IMR-90 (cell line): ENCODE results near the gene DNMT3A. TPM values are rescaled to one million over a fixed set of nuclear protein-coding genes. Genes with fewer than 3 reads are reported as not detected.

ENCODE experiments used
- ATAC-seq: fragments of 200-7000 bp; cut with Tn5 transposase; 2 replicates; pipeline ENCODE4 v1.9.1; 2020; ENCODE audit warnings: low read depth, mild to moderate bottlenecking, moderate library complexity
- BruUV-seq: library from RNA; stranded (reverse); fragments of 400-500 nt; replicated peaks from 2 replicates; lab custom pipeline; 2021; lab: Mats Ljungman, UMichigan
- CTCF ChIA-PET: fragments of 300-600 bp; formaldehyde crosslinking; extraction: SDS; loops from one replicate; lab custom pipeline; 2021; ENCODE audit warnings: antibody characterized with exemption; lab: Yijun Ruan, JAX
- POLR2A ChIA-PET: fragments of 300-600 bp; sonication (Branson Sonifier 250); formaldehyde crosslinking; loops from one replicate; lab custom pipeline; 2022; ENCODE audit warnings: antibody characterized with exemption; ENCODE audit not compliant: unreplicated experiment; lab: Charles Lee
- DNase-seq: peaks from one replicate; pipeline ENCODE4 v3.0.0; 2013
- H2AFZ ChIP-seq: replicated peaks from 2 replicates; pipeline ENCODE3; 2013; ENCODE audit warnings: low read length, mild to moderate bottlenecking; ENCODE audit not compliant: poor library complexity
- H2AK5ac ChIP-seq: 2 replicates; pipeline ENCODE4 v1.6.1; 2013; ENCODE audit warnings: low read depth, low read length, inconsistent platforms
- H2AK9ac ChIP-seq: replicated peaks from 2 replicates; pipeline ENCODE3; 2013; ENCODE audit warnings: mild to moderate bottlenecking, low read depth, low read length, moderate library complexity; ENCODE audit not compliant: poor library complexity
- H2BK120ac ChIP-seq: 2 replicates; pipeline ENCODE4 v1.6.1; 2013; ENCODE audit warnings: low read depth, low read length, inconsistent platforms
- H2BK15ac ChIP-seq: 3 replicates; pipeline ENCODE4 v1.6.1; 2013; ENCODE audit warnings: low read depth, low read length, inconsistent platforms
- H2BK20ac ChIP-seq: 2 replicates; pipeline ENCODE4 v1.6.1; 2013; ENCODE audit warnings: low read depth, mild to moderate bottlenecking, inconsistent platforms, low read length, moderate library complexity
- H2BK5ac ChIP-seq: 2 replicates; pipeline ENCODE4 v1.6.1; 2013; ENCODE audit warnings: mild to moderate bottlenecking, low read depth, low read length, inconsistent platforms; ENCODE audit not compliant: poor library complexity, severe bottlenecking
- H3K14ac ChIP-seq: replicated peaks from 2 replicates; pipeline ENCODE4 v1.6.1; 2013; ENCODE audit warnings: low read depth, low read length, inconsistent platforms
- H3K18ac ChIP-seq: 2 replicates; pipeline ENCODE4 v1.6.1; 2013; ENCODE audit warnings: low read depth, low read length, control low read depth
- H3K23ac ChIP-seq: 2 replicates; pipeline ENCODE4 v1.6.1; 2013; ENCODE audit warnings: low read depth, low read length, inconsistent platforms
- H3K27ac ChIP-seq: 2 replicates; pipeline ENCODE4 v1.5.1; 2013; ENCODE audit warnings: mild to moderate bottlenecking, control low read depth, low read length; ENCODE audit not compliant: insufficient read depth
- H3K27me3 ChIP-seq: 2 replicates; pipeline ENCODE4 v1.6.1; 2013; ENCODE audit warnings: low read length; ENCODE audit not compliant: control insufficient read depth, insufficient read depth
- H3K36me3 ChIP-seq: 2 replicates; pipeline ENCODE4 v1.6.1; 2013; ENCODE audit warnings: low read length, mixed read lengths; ENCODE audit not compliant: control insufficient read depth, insufficient read depth
- H3K4ac ChIP-seq: 2 replicates; pipeline ENCODE4 v1.6.1; 2013; ENCODE audit warnings: low read depth, low read length, inconsistent platforms
- H3K4me1 ChIP-seq: 2 replicates; pipeline ENCODE4 v1.6.1; 2013; ENCODE audit warnings: low read length, mixed read lengths; ENCODE audit not compliant: control insufficient read depth, insufficient read depth
- H3K4me2 ChIP-seq: 2 replicates; pipeline ENCODE4 v1.6.1; 2013; ENCODE audit warnings: low read depth, mild to moderate bottlenecking, control low read depth, low read length, moderate library complexity
- H3K4me3 ChIP-seq: 2 replicates; pipeline ENCODE4 v1.5.1; 2013; ENCODE audit warnings: low read depth, mild to moderate bottlenecking, control low read depth, low read length, moderate library complexity; ENCODE audit not compliant: insufficient read depth
- H3K56ac ChIP-seq: 2 replicates; pipeline ENCODE4 v1.6.1; 2013; ENCODE audit warnings: low read length, inconsistent platforms; ENCODE audit not compliant: insufficient read depth; ENCODE audit errors: extremely low read depth
- H3K79me1 ChIP-seq, 2 experiments: 2 replicates each; pipeline ENCODE4 v1.6.1; 2013; ENCODE audit warnings: low read length in 2 of 2, inconsistent platforms in 1 of 2, low read depth in 1 of 2
- H3K9ac ChIP-seq: 2 replicates; pipeline ENCODE4 v1.6.1; 2013; ENCODE audit warnings: low read depth, low read length, control low read depth
- H3K9me1 ChIP-seq: 2 replicates; pipeline ENCODE4 v1.6.1; 2013; ENCODE audit warnings: low read length, inconsistent platforms; ENCODE audit not compliant: insufficient read depth
- H3K9me3 ChIP-seq: 2 replicates; pipeline ENCODE4 v1.6.1; 2013; ENCODE audit warnings: low read length; ENCODE audit not compliant: control insufficient read depth, insufficient read depth
- H4K20me1 ChIP-seq: 2 replicates; pipeline ENCODE4 v1.6.1; 2013; ENCODE audit warnings: low read length, inconsistent platforms; ENCODE audit not compliant: insufficient read depth
- H4K5ac ChIP-seq: 2 replicates; pipeline ENCODE4 v1.6.1; 2013; ENCODE audit warnings: mild to moderate bottlenecking, low read depth, low read length, control low read depth
- H4K8ac ChIP-seq, 2 experiments: 2 replicates each; pipeline ENCODE4 v1.6.1; 2013; ENCODE audit warnings: low read depth in 2 of 2, low read length in 2 of 2, control low read depth in 1 of 2, inconsistent platforms in 1 of 2
- H4K91ac ChIP-seq: 2 replicates; pipeline ENCODE4 v1.6.1; 2013; ENCODE audit warnings: low read depth, low read length, inconsistent platforms; ENCODE audit not compliant: insufficient read depth
- BHLHE40 ChIP-seq: fragments of 150-350 bp; IDR thresholded peaks from 2 replicates; pipeline ENCODE4 v1.6.1; 2016; ENCODE audit warnings: mild to moderate bottlenecking, low read depth, low read length
- CEBPB ChIP-seq: IDR thresholded peaks from 2 replicates; pipeline ENCODE4 v1.6.1; 2012; ENCODE audit warnings: low read depth, low read length, improper control_type of control experiment
- POLR2A ChIP-seq: IDR thresholded peaks from 2 replicates; pipeline ENCODE4 v1.6.1; 2012; ENCODE audit warnings: mild to moderate bottlenecking, low read depth, low read length
- RAD21 ChIP-seq: IDR thresholded peaks from 2 replicates; pipeline ENCODE4 v1.6.1; 2012; ENCODE audit warnings: low read length, improper control_type of control experiment
- WGBS, 2 experiments: methylation state at CpG; one replicate each; pipeline versions ENCODE4 v1.1.5 to v1.1.7; 2013; ENCODE audit warnings: missing lambda C conversion rate in 2 of 2; ENCODE audit not compliant: insufficient read length in 1 of 2; ENCODE audit errors: extremely low coverage in 2 of 2; 5-methylcytosine and 5-hydroxymethylcytosine counted together
- dilution Hi-C: fragments of 300-500 bp; cut with HindIII; formaldehyde crosslinking; loops from one replicate; pipeline ENCODE4 v1.14.3; 2018; ENCODE audit warnings: low sequenced_read_pairs; ENCODE audit not compliant: unreplicated experiment
- in situ Hi-C: fragments of 300-500 bp; cut with MboI; formaldehyde crosslinking; loops from 3 replicates; pipeline ENCODE4 v1.14.3; 2019; ENCODE audit warnings: low sequenced_read_pairs, inconsistent platforms, mixed read lengths
- intact Hi-C: fragments of 100-400 bp; cut with micrococcal nuclease; formaldehyde crosslinking; loops from 2 replicates; pipeline ENCODE4 v1.10.0; 2022
- polyA plus RNA-seq, 3 experiments: library from polyadenylated mRNA; depleted of rRNA; stranded (reverse); fragments of >200 nt; gene quantifications; 2 replicates each; pipeline ENCODE4 v1.2.3, GENCODE V29; 2012; ENCODE audit warnings: low replicate concordance in 1 of 3
- total RNA-seq: library from RNA; depleted of rRNA; stranded (reverse); fragments of >200 nt; gene quantifications from 2 replicates; pipeline ENCODE4 v1.2.3, GENCODE V29; 2012

The DNMT3A gene
- total and polyA plus RNA-seq, 2 of the 4 experiments (the other 2 are of a cell fraction) = 4.4 to 9.7 TPM

DNA sequence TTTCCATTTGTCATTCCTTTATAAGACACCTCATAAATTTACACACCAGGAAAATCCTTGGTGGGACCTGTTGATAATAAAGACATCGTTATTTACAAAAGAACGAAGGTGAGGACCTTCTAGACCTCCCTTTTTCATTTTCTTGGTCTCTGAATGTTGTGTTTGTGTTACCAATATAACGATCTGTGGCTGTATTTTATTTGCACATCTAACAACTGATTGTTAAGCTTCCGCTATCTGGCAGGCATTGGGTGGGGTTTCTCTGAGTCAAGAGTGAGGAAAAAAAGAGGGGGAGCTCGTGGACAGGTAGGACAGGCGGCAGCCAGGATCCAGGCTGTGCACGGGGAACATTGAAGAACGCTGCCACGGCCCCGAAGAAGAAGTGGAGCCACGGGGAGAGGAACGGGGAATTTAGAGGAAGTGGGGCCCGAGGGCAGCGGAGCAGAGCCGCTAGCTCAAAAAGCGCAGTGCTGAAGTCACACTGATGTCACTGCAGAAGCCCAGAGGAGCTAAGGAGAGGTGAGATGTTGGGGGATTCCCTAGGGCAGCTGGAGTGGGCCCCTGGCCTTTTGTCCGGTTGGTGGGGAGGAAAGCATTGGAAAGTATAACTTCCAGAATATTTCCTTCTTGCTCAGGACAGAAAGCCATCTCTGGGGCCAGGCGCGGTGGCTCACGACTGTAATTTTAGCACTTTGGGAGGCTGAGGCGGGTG lies 20.9 kb upstream of the DNMT3A start:
- Histone ChIP-seq H3K23ac (no peak overlapping the region), H3K4me3 (peak overlapping the region; percentile 32; the same call in 1 of the 2 replicates), H4K8ac (peak overlapping the region; percentile 85 to 93), H2BK20ac (no peak overlapping the region), H2BK120ac (no peak overlapping the region), H3K18ac (no peak overlapping the region), H3K9me3 (no peaks in the 10 kb centered on the region), H3K4ac (no peak overlapping the region), H2BK15ac (no peak overlapping the region), H2AK5ac (no peak overlapping the region), H3K27ac (no peak overlapping the region), H3K14ac (no peak overlapping the region), H3K79me1 (no peaks in the 10 kb centered on the region), H3K56ac (no peak overlapping the region; the same call in 1 of the 2 replicates), H4K91ac (no peak overlapping the region), H4K5ac (peak overlapping the region; percentile 32), H3K9ac (no peak overlapping the region), H3K36me3 (no peaks in the 10 kb centered on the region), H2BK5ac (no peak overlapping the region), H3K9me1 (no peaks in the 10 kb centered on the region), H2AFZ (peak overlapping the region; percentile 73), H2AK9ac (peak overlapping the region; percentile 31), H3K27me3 (peaks cover under 1% of the 10 kb centered on the region), H3K4me1 (no peaks in the 10 kb centered on the region), H4K20me1 (no peaks in the 10 kb centered on the region), H3K4me2 (peak overlapping the region; percentile 67)
- dilution Hi-C loops (no loop called here), intact Hi-C loops (loop anchor here (1.0 to 5.0 kb wide), 2 partner anchors 160 to 300 kb away; no protein-coding TSS in a partner anchor), in situ Hi-C loops (no loop called here)
- DNase-seq = no peak
- TF ChIP-seq BHLHE40 (no peak), RAD21 (no peak), POLR2A (no peak; the same call in 1 of the 2 replicates), CEBPB (no peak)
- ChIA-PET CTCF (interaction anchor here (0.6 to 1.5 kb wide), 14 partner anchors 8 to 302 kb away, joined by 3 to 7 read pairs (median 4); no protein-coding TSS in a partner anchor), POLR2A (interaction anchor here (0.7 to 0.8 kb wide), 2 partner anchors 31 to 136 kb away, joined by 6 to 17 read pairs; no protein-coding TSS in a partner anchor)
- no peak for ATAC-seq
- 57% methylated on average over 10 of the region's 21 CpGs; no CpG with 5 or more reads in 1 of the 2 experiments for WGBS, 2 experiments
- BruUV-seq = no TSS peak
